Iris pigment epithelial cell (primary cell): Measurements from ENCODE around the gene TAOK3.

Experiments
- DNase-seq: peaks from one replicate; pipeline ENCODE4 v3.0.0-alpha.2; 2011; ENCODE audit warnings: low read depth

TAOK3 gene

GRCh38 chr12:118337194-118337838 lies 35.4 kb downstream of the TAOK3 start:
- peak; percentile 75 for DNase-seq

- DNase-seq, result no peak
Observed at GRCh38 chr12:118336123-118336522, 36.6 kb downstream of the TAOK3 start.

GRCh38 chr12:118334939-118335567 lies 37.7 kb downstream of the TAOK3 start:
- peak; percentile 63 for DNase-seq

- peak; percentile 59 for DNase-seq
Observed at GRCh38 chr12:118334241-118334640, 38.5 kb downstream of the TAOK3 start.

- DNase-seq, result peak; percentile 54
Observed at GRCh38 chr12:118332511-118332910, 40.2 kb downstream of the TAOK3 start.

- peak; percentile 85 for DNase-seq
Observed at GRCh38 chr12:118330421-118331018, 42.2 kb downstream of the TAOK3 start.

GRCh38 chr12:118328486-118329330 lies 44.0 kb downstream of the TAOK3 start:
- DNase-seq, result no peak

GRCh38 chr12:118327391-118327790 lies 45.3 kb downstream of the TAOK3 start:
- DNase-seq, result peak; percentile 31

- no peak for DNase-seq
Observed at GRCh38 chr12:118326991-118327390, 45.7 kb downstream of the TAOK3 start.

- DNase-seq, result no peak
Observed at GRCh38 chr12:118325081-118325480, 47.6 kb downstream of the TAOK3 start.

GRCh38 chr12:118319627-118320026 lies 53.1 kb downstream of the TAOK3 start:
- DNase-seq, result no peak

GRCh38 chr12:118318744-118319143 lies 54.0 kb downstream of the TAOK3 start:
- DNase-seq, result no peak

GRCh38 chr12:118317729-118318128 lies 55.0 kb downstream of the TAOK3 start:
- DNase-seq, result no peak

GRCh38 chr12:118315821-118316220 lies 56.9 kb downstream of the TAOK3 start:
- no peak for DNase-seq

- no peak for DNase-seq
Observed at GRCh38 chr12:118312578-118312977, 60.1 kb downstream of the TAOK3 start.

- no peak for DNase-seq
Observed at GRCh38 chr12:118311666-118312065, 61.0 kb downstream of the TAOK3 start.

- no peak for DNase-seq
Observed at GRCh38 chr12:118310320-118310719, 62.4 kb downstream of the TAOK3 start.

- DNase-seq, result peak; percentile 59
Observed at GRCh38 chr12:118308006-118308405, 64.7 kb downstream of the TAOK3 start.

GRCh38 chr12:118307069-118307954 lies 65.4 kb downstream of the TAOK3 start:
- peak; percentile 95 for DNase-seq

- no peak for DNase-seq
Observed at GRCh38 chr12:118304093-118304492, 68.6 kb downstream of the TAOK3 start.

- DNase-seq, result peak; percentile 63
Observed at GRCh38 chr12:118302053-118302452, 70.7 kb downstream of the TAOK3 start.
